ELR (cell line): ENCODE measurements around the gene RBBP9.

Experiments used
- DNase-seq: peaks from one replicate; pipeline ENCODE4 v3.0.0-alpha.2; 2015; ENCODE audit warnings: low read depth

The RBBP9 gene

DNA sequence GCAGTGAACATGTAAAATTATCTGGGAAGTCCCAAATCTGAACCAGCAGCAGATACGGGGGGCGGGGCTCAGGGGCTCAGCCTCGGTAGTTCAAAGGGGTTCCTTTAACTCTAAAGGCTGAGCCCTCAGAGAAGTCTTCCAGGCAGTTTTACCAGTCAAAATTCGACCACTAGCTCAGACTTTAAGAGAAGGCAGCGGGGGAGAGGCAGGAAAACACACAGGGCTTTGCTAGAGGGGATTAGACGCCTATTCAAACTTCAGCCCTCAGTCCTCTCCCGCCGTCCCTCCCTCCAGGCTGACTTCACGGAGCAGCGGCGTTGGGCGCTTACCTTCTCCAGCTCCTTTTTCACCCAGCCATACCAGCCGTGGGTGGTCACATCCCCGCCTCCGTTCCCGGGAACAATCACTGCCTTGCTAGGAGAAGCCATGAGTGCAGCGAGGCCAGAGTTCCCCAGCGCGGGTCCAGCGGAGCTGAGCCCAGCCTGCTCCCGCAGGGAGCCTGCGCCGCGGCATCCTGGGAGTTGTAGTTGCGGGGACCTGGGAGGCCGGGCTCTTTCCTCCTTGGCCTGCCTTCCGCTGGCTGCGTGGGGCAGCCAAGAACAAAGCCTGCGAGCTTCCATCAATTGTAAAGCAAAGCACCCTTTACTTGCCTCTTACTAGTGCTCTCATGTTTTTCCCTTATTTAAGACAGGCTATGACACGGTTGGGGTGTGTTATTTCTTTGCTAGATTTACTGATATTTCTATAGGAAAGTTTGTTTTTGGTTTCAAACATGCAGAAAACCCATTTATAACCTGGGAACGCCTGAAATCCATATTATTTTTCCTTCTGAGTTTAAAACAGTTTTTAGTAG lies at the start of gene RBBP9:
Gene RBBP9, minus strand, starts transcription at position 486 of the 853 bp plus-strand sequence. Its CDS starts 58 bp downstream, at position 428.
- peak; percentile 82 for DNase-seq

DNA sequence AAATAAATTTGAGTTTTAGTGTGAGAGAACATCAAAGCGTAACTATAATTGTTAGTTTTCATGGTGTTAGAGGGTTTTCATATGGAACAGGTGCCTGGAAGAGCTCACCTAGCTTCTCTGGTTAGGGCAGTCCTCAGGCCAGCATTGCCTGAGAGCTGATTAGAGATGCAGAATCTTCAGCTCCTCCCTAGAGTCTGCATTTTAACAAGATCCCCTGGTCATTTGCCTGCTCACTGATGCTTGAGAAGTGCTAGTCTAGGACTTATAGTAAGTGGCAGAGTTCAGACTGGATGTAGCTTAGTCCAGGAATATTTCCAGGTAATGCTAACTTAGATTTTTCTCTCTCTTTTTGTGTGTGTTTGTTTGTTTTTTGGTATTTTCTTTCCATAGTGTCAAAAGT lies 48.5 kb upstream of the RBBP9 start:
- DNase-seq = no peak

DNA sequence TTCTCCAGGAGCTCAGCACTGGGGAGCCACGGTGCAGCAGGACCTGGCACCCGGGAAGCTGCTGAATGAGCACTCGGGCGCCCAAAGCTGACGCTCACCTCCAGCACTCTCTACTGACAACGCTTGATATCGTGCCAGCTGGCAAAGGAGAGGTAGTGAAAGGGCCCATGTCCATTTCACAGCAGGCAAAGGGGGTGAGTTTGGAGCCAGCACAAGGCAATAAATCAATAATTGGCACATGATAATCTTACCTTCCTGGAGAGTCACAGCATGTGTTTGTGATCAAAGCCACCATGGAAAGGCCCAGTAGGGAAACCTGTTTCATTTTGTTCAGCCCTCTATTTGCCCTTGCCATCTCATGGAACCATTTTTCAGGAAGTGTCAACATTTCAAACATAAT lies 46.9 kb upstream of the RBBP9 start:
- DNase-seq = no peak

DNA sequence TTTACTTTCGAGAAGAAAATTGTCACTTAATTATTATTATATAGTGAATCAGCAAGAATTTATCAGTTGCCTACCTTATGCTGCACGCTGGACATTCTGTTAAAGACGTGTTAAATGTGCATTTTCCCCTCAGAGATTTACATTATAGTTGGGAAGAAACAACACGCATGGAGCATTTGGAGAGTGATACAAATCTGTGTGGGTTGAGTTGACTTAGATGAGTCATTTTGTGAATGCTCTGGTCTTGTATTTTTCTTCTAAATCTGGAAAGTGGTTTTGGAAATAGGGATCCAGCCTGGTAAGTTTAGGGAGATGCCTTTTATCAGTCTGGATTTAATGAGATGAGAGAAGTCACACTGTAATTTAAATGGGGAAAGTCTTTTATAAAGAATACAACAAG lies 46.2 kb upstream of the RBBP9 start:
- no peak for DNase-seq

DNA sequence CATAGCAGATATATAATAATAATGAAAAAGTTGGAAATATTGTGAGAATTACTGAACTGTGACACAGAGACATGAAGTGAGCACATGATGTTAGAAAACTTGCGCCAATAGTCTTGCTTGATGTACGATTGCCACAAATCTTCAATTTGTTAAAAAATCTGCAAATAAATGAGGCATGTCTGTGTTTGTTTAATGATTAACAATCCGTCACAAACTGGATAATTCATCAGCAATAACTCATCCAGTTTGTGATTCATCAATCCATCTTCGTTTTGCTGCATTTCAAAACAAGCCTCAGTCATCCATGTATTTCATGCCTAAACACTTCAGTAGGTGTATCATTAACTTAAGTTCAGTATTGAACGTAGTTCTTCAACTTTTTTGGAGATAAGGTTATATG lies 44.7 kb upstream of the RBBP9 start:
- peak; percentile 60 for DNase-seq

DNA sequence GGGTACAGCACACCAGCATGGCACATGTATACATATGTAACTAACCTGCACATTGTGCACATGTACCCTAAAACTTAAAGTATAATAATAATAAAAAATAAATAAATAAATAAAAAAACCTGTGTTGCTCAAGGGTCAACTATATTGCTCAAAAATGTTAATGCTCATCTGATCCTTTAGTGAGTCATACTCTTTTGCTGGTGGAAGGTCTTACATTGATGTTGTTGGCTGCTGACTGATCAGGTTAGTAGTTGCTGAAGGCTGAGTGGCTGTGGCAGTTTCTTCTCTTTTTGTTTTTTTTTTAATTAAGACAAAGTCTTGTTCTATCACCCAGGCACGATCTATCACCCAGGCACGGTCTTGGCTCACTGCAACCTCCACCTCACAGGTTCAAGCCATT lies 40.6 kb upstream of the RBBP9 start:
- peak; percentile 66 for DNase-seq

DNA sequence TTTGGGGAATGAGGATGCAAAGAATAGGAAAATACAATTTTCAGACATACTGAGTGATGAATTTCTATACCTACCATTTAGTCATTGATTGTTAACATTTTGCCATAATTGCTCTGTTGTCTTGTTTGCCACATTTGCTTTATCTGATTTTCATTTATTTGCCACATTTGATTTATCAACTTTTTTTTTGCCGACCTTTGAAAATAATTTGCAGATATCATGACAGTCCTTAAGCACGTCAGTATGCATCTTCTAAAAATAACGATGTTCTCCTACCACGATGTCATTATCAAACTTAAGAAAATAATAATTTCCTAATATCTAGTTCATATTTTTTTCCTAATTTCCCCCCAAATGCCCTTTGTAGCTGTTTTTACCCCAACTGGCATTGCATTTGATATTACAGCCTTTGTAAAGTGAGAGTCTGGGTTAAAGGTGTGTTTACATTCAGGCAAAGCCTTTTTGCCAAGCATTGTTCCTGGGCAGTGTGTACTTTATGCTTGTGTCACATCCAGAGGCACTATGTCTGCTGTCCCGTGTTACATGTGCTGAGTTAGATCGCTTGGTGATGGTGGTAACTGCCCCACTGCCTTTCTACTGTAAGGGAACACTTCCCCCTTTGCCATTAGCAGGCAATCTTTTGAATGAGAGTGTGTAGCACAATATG lies 37.1 kb upstream of the RBBP9 start:
- no peak for DNase-seq

DNA sequence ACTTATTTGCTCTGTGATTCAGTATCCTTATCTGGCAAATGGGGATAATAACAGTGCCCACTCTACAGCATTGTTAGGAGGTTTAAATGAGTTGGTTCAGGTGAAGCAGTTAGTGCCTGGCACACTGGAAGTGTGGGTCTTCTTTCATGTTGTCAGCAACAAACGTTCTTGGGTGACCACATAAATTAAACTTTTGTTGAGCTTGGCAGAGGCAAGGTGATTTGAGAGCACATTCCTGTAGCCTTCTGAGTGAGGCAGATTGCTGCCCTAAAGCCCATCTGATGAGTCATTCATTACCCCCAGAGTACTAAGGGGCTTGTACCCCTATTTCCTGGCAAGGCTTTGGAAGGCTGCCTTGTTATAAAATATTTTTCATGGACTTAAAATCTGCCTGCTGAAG lies 36.5 kb upstream of the RBBP9 start:
- no peak for DNase-seq

DNA sequence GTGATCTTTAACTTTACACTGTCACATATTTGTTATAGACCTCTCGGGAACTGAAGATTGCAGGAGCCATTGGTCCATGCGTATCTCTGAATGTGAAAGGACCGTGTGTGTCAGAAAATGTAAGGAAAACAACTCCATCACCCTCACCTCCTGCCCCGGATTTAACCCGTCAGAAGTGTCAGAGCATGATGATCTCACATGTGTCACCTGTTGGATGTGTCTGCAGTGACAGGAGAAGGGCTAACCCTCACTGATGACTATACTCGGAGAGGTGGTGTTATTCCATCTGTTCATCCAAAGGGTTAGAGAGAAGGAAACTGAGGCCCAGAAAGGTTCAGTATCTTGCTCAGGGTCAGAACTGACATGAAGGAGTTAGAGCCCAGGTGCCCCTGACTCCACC lies 35.6 kb upstream of the RBBP9 start:
- no peak for DNase-seq

DNA sequence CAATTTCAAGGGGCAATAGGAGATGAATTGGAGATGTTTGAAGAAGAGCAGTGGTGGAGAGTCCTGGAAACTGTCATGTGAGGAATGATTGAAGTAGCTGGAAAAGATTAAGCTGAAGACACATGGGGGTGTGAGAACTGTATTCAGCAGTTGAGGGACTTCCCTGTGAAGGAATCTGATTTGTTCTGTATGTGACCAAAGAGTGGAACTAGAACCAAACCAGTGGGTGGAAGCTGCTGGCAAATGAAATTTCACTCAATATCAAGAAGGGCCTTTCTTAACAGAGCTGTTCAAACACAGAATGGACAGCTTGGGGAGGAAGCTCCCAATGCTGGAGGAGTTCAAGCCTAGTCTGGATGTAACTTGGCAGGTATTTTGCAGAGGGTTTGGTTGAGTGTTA lies 32.0 kb upstream of the RBBP9 start:
- no peak for DNase-seq

DNA sequence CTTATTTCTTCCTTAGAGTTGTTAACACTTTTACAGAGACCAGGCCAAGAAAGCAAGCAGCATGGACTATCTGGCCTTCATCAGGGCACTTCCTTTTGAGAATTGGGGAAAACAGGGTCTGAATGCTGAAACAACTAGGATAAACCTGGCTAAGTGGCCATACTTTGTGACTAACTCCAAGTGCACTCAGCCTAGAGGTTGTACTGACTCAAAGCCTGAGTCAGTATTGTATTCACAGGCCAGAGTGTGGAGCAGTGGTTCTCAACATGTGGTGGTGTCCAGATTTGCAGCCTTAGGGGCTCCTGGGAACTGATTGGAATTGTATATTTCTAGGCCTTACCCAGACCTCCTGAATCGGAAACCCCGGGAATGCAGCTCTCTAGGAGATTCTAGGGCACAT lies 30.8 kb upstream of the RBBP9 start:
- DNase-seq = peak; percentile 92

DNA sequence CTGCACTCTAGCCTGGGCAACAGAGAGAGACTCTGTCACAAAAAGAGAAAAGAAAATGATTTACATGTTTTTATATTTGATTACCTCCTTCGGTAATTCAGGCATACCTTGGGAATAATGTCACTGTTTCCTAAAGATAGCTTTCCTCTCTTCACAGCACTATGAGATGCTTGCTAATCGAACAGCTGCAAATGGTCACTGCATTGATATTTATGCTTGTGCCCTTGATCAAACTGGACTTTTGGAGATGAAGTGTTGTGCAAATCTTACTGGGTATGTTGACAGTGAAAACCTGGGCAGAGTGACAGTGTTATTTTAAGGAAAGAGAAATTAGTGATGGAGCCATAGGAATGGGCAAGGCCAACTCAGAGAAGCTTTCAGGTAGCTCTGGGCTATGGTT lies 30.3 kb upstream of the RBBP9 start:
- DNase-seq = no peak

DNA sequence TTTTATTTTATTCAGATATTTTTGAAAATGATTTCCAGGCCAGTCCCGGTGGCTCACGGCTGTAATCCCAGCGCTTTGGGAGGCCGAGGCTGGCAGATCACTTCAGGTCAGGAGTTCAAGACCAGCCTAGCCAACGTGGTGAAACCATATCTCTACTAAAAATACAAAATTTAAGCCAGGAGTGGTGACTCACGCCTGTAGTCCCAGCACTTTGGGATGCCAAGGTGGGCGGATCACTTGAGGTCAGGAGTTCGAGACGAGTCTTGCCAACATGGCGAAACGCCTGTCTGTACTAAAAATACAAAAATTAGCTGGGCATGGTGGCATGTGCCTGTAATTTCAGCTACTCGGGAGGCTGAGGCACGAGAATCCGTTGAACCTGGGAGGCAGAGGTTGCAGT lies 29.7 kb upstream of the RBBP9 start:
- peak; percentile 20 for DNase-seq

DNA sequence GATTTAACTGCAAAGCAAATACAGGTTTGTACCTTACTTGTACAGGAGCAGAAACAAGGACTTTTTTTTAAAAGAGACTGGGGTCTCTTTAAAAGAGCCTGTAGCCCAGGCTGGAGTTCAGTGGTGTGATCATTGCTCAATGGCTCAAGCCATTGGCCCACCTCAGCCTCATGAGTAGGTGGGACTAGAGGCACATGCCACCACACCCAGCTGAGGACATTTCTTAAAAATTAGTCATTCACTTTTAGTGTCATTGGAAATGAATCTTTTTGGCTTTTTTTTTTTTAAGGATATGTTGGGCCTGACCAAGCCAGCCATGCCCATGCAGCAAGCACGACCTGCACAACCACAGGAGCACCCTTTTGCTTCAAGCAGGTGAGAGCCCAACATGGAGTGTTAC lies 27.6 kb upstream of the RBBP9 start:
- peak; percentile 93 for DNase-seq

DNA sequence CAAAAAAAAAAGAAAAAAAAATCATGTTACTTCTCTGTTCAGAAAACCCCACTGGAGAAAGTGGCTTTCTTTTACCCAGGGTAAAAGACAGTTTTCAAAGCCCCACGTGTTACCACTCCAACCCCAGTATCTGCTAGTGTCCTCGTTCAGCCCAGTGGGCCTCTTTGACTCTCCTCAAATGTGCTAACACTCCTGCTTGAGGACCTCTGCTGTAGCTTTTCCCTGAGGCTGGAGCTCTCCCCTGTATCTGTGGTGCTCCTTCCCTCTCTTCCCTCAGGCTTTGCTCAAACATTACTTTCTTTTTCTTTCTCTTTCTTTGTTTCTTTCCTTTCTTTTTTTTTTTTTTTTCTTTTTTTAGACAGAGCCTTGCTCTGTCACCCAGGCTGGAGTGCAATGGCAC lies 26.0 kb upstream of the RBBP9 start:
- DNase-seq = no peak

DNA sequence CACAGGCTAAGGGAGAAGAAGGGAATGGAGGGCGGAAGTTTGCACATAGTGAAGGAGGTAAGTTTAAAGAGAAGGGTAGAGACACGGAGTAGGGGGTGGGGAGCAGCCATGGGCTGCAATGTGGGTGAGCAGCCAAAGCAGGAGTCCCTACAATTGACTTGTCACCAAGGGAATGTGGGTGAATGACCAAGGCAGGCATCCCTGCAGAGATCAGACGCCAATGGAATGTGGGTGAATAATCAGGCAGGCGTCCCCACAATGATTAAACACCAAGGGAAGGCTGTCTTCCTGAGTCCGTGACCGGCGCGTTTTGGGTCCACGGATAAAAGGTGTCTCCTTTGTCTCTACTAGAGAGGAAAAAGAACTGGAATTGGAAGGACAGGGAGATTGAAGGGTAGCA lies 25.0 kb upstream of the RBBP9 start:
- peak; percentile 60 for DNase-seq

DNA sequence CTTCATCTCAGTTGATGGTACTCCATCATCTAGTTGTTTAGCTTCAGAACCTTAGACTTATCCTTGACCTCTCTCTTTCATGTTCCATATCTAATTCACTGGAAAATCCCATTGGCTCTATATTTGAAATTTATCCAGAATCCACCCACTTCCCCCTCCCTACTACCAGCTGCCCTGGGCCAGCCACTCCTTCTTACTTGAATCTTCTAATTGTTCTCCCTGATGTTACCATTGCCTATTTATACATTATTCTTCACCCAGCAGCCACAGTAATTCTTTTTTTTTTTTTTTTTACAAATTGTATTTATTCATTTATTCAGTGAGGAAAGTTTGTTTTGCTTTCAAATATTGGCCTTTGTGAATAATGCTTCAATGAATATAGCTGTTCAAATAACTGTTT lies 18.9 kb upstream of the RBBP9 start:
- DNase-seq = no peak

DNA sequence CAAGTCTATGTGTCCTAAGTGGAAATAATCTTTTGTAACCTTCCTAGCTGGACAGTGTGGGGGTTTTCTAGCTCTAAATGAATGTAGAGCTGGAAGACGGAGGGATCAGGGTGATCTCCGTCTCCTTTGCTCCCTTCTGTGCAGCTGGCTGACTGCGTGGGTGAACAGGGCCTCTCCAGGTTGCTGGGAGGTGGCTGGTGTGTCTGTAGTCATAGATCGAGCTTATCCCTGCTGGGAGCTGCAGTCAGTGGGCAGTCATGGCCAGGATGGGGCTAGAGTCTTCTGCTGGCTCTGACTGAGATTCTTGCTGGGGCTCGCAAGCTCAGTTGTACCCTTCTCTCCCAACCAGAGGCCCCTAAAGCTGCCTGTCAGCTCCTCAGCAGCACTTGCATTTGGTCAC lies 17.1 kb upstream of the RBBP9 start:
- no peak for DNase-seq

DNA sequence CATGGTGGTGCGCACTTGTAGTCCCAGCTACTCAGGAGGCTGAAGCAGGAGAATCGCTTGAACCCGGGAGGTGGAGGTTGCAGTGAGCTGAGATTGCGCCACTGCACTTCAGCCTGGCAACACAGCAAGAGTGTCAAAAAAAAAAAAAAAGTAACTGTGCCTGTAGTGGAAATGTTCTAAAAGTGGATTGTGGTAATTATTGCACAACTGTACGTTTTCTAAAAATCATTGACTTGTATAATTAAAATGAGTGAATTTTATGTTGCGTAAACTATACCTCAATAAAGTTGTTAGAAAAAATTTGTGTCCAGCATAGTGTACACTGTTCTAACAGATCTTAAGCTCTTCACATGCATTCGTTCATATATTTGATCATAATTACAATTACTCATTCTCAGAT lies 16.2 kb upstream of the RBBP9 start:
- no peak for DNase-seq

DNA sequence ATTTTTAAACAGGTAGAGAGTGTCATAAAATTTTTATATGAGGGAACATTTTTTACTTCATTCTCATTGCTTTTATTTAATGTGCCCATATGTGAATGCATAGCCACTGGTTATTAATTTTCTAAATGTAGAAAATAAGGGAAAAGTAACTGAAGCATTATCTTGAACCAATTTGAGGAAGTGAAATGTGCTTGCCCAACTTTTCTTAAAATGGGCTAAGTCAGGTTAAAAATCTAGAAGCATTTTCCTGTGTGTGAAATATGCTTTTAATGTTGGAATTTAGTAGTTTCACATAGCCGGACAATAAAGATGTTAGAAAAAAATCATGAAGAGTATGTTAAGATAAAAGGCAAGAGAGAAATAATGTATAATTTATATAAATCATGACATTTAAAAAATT lies 14.5 kb upstream of the RBBP9 start:
- DNase-seq = no peak

DNA sequence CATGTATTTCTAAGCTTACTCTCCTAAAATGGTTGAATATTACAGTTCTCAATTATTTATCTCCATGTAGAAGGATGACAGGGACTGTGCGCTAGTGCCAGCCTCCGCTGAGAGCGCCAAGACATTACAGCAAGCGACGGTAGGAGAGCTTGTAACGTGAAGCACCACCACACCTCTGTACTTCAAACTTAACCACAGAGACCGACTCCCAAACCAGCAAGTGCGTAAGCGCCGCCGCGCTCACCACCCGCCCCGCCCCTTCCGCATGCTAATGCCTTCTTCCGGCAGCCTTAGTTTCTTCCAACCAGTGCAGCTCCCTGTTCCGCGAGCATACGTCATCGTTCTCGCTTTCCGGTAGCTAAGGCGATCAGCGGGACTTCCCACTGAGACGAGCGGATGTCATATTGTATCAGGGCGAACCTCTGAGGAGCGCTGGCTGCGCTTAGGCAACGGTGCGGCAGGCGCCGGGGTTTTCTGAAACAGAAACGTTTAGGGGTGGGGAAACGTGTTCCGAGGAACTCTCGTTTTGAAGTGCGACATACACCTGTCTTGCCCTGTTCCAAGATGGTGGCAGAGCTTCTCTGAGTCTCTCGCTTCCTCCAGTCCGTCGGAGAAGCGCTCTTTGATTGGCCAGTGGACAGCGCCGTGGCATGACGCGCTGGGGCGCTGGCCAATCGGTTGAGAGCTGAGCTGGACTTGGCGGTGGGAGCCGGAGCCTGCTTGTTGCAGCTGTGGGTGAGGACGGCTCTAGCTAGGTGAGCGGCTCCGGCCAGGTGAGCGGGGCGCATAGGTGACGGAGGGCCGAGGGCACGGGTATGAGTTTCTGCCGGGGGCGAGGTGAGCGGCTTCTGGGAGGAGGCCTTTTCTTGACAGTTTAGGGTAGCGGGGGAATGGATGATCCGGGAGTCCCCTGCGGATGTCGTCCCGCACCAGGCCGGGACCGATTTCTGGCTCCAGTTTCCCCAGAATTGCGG lies 10.5 kb upstream of the RBBP9 start, which contains the start of gene SEC23B:
Gene SEC23B, plus strand, starts transcription at position 723 of the 974 bp plus-strand sequence. CDS start 2,896 bp downstream, outside the sequence.
- DNase-seq = peak; percentile 97

DNA sequence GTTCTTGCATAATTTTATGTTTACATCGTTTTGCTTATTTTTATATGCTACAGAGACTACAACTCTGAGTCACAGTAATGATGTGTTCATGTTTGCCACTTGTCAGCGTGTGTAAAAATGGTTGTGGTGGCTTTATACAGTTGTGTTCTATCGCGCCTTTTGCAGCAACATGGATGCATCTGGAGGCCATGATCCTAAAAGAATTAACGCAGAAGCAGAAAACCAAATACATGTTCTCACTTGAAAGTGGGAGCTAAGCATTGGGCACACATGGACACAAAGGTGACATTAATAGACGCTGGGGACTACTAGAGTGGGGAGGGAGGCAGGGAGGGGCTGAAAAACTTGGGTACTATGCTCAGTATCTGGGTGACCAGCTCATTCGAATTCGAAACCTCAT lies 9.7 kb upstream of the RBBP9 start:
- DNase-seq = no peak
